Keratinocyte (primary cell): ENCODE data around the gene BCAS4. TPM values are rescaled to one million over a fixed set of nuclear protein-coding genes. Genes with fewer than 3 reads are reported as not detected.

Source experiments
- DNase-seq: peaks from one replicate; pipeline ENCODE4 v3.0.0-alpha.2; 2011; ENCODE audit warnings: low read depth, missing footprints, low spot score
- FAIRE-seq: peaks from 2 replicates; lab custom pipeline; 2011; peaks lifted over from hg19 to GRCh38; lab: Jason Lieb, UNC
- H2AFZ ChIP-seq: 2 replicates; pipeline ENCODE4 v1.6.0; 2012; ENCODE audit warnings: low read length, control low read depth, inconsistent platforms; ENCODE audit not compliant: control insufficient read depth
- H3K27ac ChIP-seq: 2 replicates; pipeline ENCODE4 v1.5.1; 2011; ENCODE audit warnings: low read length; ENCODE audit not compliant: control insufficient read depth, insufficient read depth
- H3K27me3 ChIP-seq: 3 replicates; pipeline ENCODE4 v1.6.0; 2011; ENCODE audit warnings: low read length; ENCODE audit not compliant: control insufficient read depth, insufficient read depth; ENCODE audit errors: extremely low read depth
- H3K36me3 ChIP-seq, 2 experiments: 2 replicates in 1 of 2; 3 replicates in 1 of 2; pipeline ENCODE4 v1.5.1; 2011; ENCODE audit warnings: low read length in 2 of 2, mild to moderate bottlenecking in 1 of 2; ENCODE audit not compliant: control insufficient read depth in 2 of 2, insufficient read depth in 2 of 2; ENCODE audit errors: extremely low read depth in 1 of 2
- H3K4me1 ChIP-seq: 3 replicates; pipeline ENCODE4 v1.5.1; 2011; ENCODE audit warnings: low read length; ENCODE audit not compliant: control insufficient read depth, insufficient read depth; ENCODE audit errors: extremely low read depth
- H3K4me2 ChIP-seq: 3 replicates; pipeline ENCODE4 v1.6.0; 2011; ENCODE audit warnings: low read depth, low read length; ENCODE audit not compliant: control insufficient read depth, insufficient read depth; ENCODE audit errors: extremely low read depth
- H3K4me3 ChIP-seq, 3 experiments: fragments of 200-600 bp in 1 of 3; sonication (generic) in 1 of 3; 2 replicates in 2 of 3; 3 replicates in 1 of 3; pipeline ENCODE4 v1.5.1; 2011 to 2016; ENCODE audit warnings: low read length in 3 of 3, mild to moderate bottlenecking in 3 of 3, control low read depth in 2 of 3, inconsistent platforms in 1 of 3, low read depth in 1 of 3, mixed read lengths in 1 of 3, mixed run types in 1 of 3, moderate library complexity in 1 of 3; ENCODE audit not compliant: control insufficient read depth in 2 of 3, insufficient read depth in 2 of 3; ENCODE audit errors: extremely low read depth in 1 of 3
- H3K79me2 ChIP-seq: 2 replicates; pipeline ENCODE4 v1.6.0; 2012; ENCODE audit warnings: low read length; ENCODE audit not compliant: control insufficient read depth, insufficient read depth
- H3K9ac ChIP-seq: 3 replicates; pipeline ENCODE4 v1.6.0; 2011; ENCODE audit warnings: low read length; ENCODE audit not compliant: control insufficient read depth, insufficient read depth; ENCODE audit errors: extremely low read depth
- H3K9me1 ChIP-seq: 3 replicates; pipeline ENCODE4 v1.6.0; 2011; ENCODE audit warnings: low read length; ENCODE audit not compliant: control insufficient read depth, insufficient read depth; ENCODE audit errors: extremely low read depth
- H3K9me3 ChIP-seq: 2 replicates; pipeline ENCODE4 v1.5.1; 2012; ENCODE audit warnings: low read depth, low read length; ENCODE audit not compliant: control insufficient read depth
- H4K20me1 ChIP-seq: 3 replicates; pipeline ENCODE4 v1.6.0; 2011; ENCODE audit warnings: low read length; ENCODE audit not compliant: control insufficient read depth, insufficient read depth; ENCODE audit errors: extremely low read depth
- CTCF ChIP-seq, 3 experiments: IDR thresholded peaks in 1 of 3; conservative IDR thresholded peaks in 1 of 3; optimal IDR thresholded peaks in 1 of 3; 2 replicates in 2 of 3; 3 replicates in 1 of 3; pipeline versions ENCODE3 to v1.5.1; 2011; ENCODE audit warnings: low read length in 3 of 3, mild to moderate bottlenecking in 3 of 3, moderate library complexity in 2 of 3, control low read depth in 1 of 3, inconsistent platforms in 1 of 3; ENCODE audit not compliant: insufficient read depth in 2 of 3; ENCODE audit errors: extremely low read depth in 1 of 3
- EZH2 ChIP-seq: IDR thresholded peaks from one replicate; pipeline ENCODE4 v1.6.1; 2012; ENCODE audit warnings: inconsistent platforms, mild to moderate bottlenecking, low read length, moderate library complexity
- dilution Hi-C: fragments of 300-500 bp; cut with MboI; formaldehyde crosslinking; loops from one replicate; pipeline ENCODE4 v1.7.0; 2020; ENCODE audit warnings: low sequenced_read_pairs; ENCODE audit not compliant: extremely low pct_ligation_motif_present
- polyA plus RNA-seq, 5 experiments: library from polyadenylated mRNA; depleted of rRNA in 3 of 5; stranded (reverse) in 3 of 5; stranded (forward) in 1 of 5; unstranded in 1 of 5; fragments of >200 nt; gene quantifications; 1 replicate in 1 of 5; 2 replicates in 3 of 5; 3 replicates in 1 of 5; pipeline versions ENCODE4 v1.2.1 to v1.2.3, GENCODE V29; 2011 to 2012; ENCODE audit warnings: missing spikeins in 2 of 5, low read depth in 1 of 5, low replicate concordance in 1 of 5

The BCAS4 gene
- polyA plus RNA-seq, 1 donor (not counting 4 experiments of a cell fraction or from before 2014, with no cell fraction given), result 13.8 TPM

GRCh38 chr20:50786703-50787102 lies 8.2 kb upstream of the BCAS4 start:
- H3K4me1 ChIP-seq, result peaks cover 16% of the 10 kb centered on the region
- H3K9ac ChIP-seq, result no peak overlapping the region
- no peak overlapping the region for H2AFZ ChIP-seq
- no peaks in the 10 kb centered on the region for H3K27me3 ChIP-seq
- H3K9me3 ChIP-seq, result no peaks in the 10 kb centered on the region
- no peaks in the 10 kb centered on the region for H3K36me3 ChIP-seq
- FAIRE-seq (no peak), DNase-seq (no peak)
- TF ChIP-seq CTCF (optimal IDR thresholded peaks at IDR 0.05 in 1 of 3, IDR thresholded peaks at IDR 0.05 in 1 of 3, conservative IDR thresholded peaks at IDR 0.05 in 1 of 3; ENCODE audit: extremely low read depth in 1 of 3, insufficient read depth in 2 of 3, low read length in 3 of 3), result no peak
- no peaks in the 10 kb centered on the region for H3K79me2 ChIP-seq
- H3K4me3 ChIP-seq, result no peak overlapping the region
- no peak overlapping the region for H3K27ac ChIP-seq
- H3K4me2 ChIP-seq, result no peak overlapping the region
- H4K20me1 ChIP-seq, result no peaks in the 10 kb centered on the region
- H3K9me1 ChIP-seq, result no peaks in the 10 kb centered on the region
- dilution Hi-C loops, result no loop called here

GRCh38 chr20:50787181-50787580 lies 7.7 kb upstream of the BCAS4 start:
- Histone ChIP-seq H3K9ac (no peak overlapping the region), H3K27ac (no peak overlapping the region), H3K27me3 (no peaks in the 10 kb centered on the region), H3K4me2 (no peak overlapping the region), H3K9me1 (no peaks in the 10 kb centered on the region), H3K79me2 (no peaks in the 10 kb centered on the region), H4K20me1 (no peaks in the 10 kb centered on the region), H3K36me3 (no peaks in the 10 kb centered on the region), H3K4me1 (peaks cover 16% of the 10 kb centered on the region), H3K9me3 (no peaks in the 10 kb centered on the region), H3K4me3 (no peak overlapping the region), H2AFZ (no peak overlapping the region)
- TF ChIP-seq EZH2 (no peak), CTCF (optimal IDR thresholded peaks at IDR 0.05 in 1 of 3, IDR thresholded peaks at IDR 0.05 in 1 of 3, conservative IDR thresholded peaks at IDR 0.05 in 1 of 3; ENCODE audit: extremely low read depth in 1 of 3, insufficient read depth in 2 of 3, low read length in 3 of 3) (no peak)
- no peak for DNase-seq
- FAIRE-seq, result no peak
- dilution Hi-C loops, result no loop called here
